HepG2 (cell line): ENCODE measurements around the gene NRL. TPM values are rescaled to one million over a fixed set of nuclear protein-coding genes. Genes with fewer than 3 reads are reported as not detected.

Experiments used
- ARID3A ChIP-seq: IDR thresholded peaks from 2 replicates; pipeline ENCODE4 v1.6.1; 2012; ENCODE audit warnings: low read depth, low read length, improper control_type of control experiment
- ATF6 ChIP-seq: sonication (generic); formaldehyde crosslinking; conservative IDR thresholded peaks from 2 replicates; pipeline ENCODE4 v1.4.0; 2020; ENCODE audit warnings: missing genetic modification reagents
- EHMT2 ChIP-seq: fragments of 200-600 bp; sonication (generic); IDR thresholded peaks from 2 replicates; pipeline ENCODE4 v1.7.0; 2017; ENCODE audit warnings: antibody characterized with exemption, low read depth, low read length, borderline replicate concordance
- EZH2 ChIP-seq: conservative IDR thresholded peaks from 2 replicates; pipeline ENCODE4 v1.6.1; 2012; ENCODE audit warnings: mild to moderate bottlenecking, low read depth, low read length, moderate library complexity
- HOXA5 ChIP-seq: sonication (generic); formaldehyde crosslinking; IDR thresholded peaks from 2 replicates; pipeline ENCODE4 v1.4.0; 2020; ENCODE audit warnings: missing genetic modification reagents
- JUNB ChIP-seq: sonication (generic); formaldehyde crosslinking; IDR thresholded peaks from 2 replicates; pipeline ENCODE4 v1.8.0; 2022; ENCODE audit warnings: missing genetic modification reagents, mild to moderate bottlenecking, borderline replicate concordance
- NFIC ChIP-seq: IDR thresholded peaks from 2 replicates; pipeline ENCODE4 v1.6.1; 2012; ENCODE audit warnings: mild to moderate bottlenecking, low read length, inconsistent platforms
- PITX1 ChIP-seq: sonication (generic); formaldehyde crosslinking; IDR thresholded peaks from 2 replicates; pipeline ENCODE4 v1.5.1; 2020; ENCODE audit warnings: mild to moderate bottlenecking, missing genetic modification reagents
- PPARG ChIP-seq: conservative IDR thresholded peaks from 2 replicates; pipeline ENCODE4 v1.6.1; 2016; ENCODE audit warnings: missing biosample characterization, missing genetic modification reagents
- RFX3 ChIP-seq: IDR thresholded peaks from 2 replicates; pipeline ENCODE4 v1.6.1; 2016; ENCODE audit warnings: missing biosample characterization, missing genetic modification reagents
- SIN3B ChIP-seq: fragments of 150-350 bp; IDR thresholded peaks from 2 replicates; pipeline ENCODE4 v1.6.1; 2014; ENCODE audit warnings: low read length
- SRF ChIP-seq: IDR thresholded peaks from 2 replicates; pipeline ENCODE4 v1.6.1; 2011; ENCODE audit warnings: mild to moderate bottlenecking, low read depth, low read length, moderate library complexity
- SRSF4 ChIP-seq: fragments of 200-400 bp; formaldehyde crosslinking; IDR thresholded peaks from one replicate; pipeline ENCODE4 v1.6.1; 2018; ENCODE audit warnings: mild to moderate bottlenecking, low read depth, low read length, moderate library complexity; ENCODE audit not compliant: poor library complexity, severe bottlenecking
- TFDP1 ChIP-seq: IDR thresholded peaks from 2 replicates; pipeline ENCODE4 v1.6.1; 2016; ENCODE audit warnings: missing compliant biosample characterization, missing genetic modification reagents, borderline replicate concordance
- ZMAT5 ChIP-seq: sonication (generic); formaldehyde crosslinking; IDR thresholded peaks from 2 replicates; pipeline ENCODE4 v1.5.0; 2020; ENCODE audit warnings: mild to moderate bottlenecking, low read depth, missing genetic modification reagents, borderline replicate concordance
- ZNF18 ChIP-seq: sonication (generic); formaldehyde crosslinking; IDR thresholded peaks from 2 replicates; pipeline ENCODE4 v1.8.0; 2022; ENCODE audit warnings: mild to moderate bottlenecking, missing genetic modification reagents; ENCODE audit not compliant: insufficient replicate concordance
- ZNF251 ChIP-seq: sonication (generic); formaldehyde crosslinking; IDR thresholded peaks from 2 replicates; pipeline ENCODE4 v1.9.0; 2021; ENCODE audit warnings: mild to moderate bottlenecking, missing genetic modification reagents
- ZNF414 ChIP-seq: sonication (generic); formaldehyde crosslinking; IDR thresholded peaks from 2 replicates; pipeline ENCODE4 v1.5.0; 2020; ENCODE audit warnings: missing genetic modification reagents
- ZNF557 ChIP-seq: sonication (generic); formaldehyde crosslinking; IDR thresholded peaks from 2 replicates; pipeline ENCODE4 v1.4.0; 2020; ENCODE audit warnings: missing genetic modification reagents
- ZNF777 ChIP-seq: sonication (generic); formaldehyde crosslinking; IDR thresholded peaks from 2 replicates; pipeline ENCODE4 v1.4.0; 2020; ENCODE audit warnings: missing genetic modification reagents
- ZNF891 ChIP-seq: sonication (generic); formaldehyde crosslinking; IDR thresholded peaks from 2 replicates; pipeline ENCODE4 v1.5.0; 2020; ENCODE audit warnings: mild to moderate bottlenecking, missing genetic modification reagents
- polyA plus RNA-seq, 8 experiments: library from polyadenylated mRNA; depleted of rRNA in 3 of 8; stranded (reverse) in 7 of 8; unstranded in 1 of 8; fragments of >200 nt; fragmentation: Illumina TruSeq in 4 of 8; extraction: Trizol in 4 of 8; gene quantifications; 2 replicates each; pipeline versions ENCODE4 v1.2.1 to v1.2.3, GENCODE V29; 2011 to 2016; ENCODE audit warnings: low read depth in 4 of 8, missing spikeins in 1 of 8, mixed read lengths in 1 of 8; ENCODE audit not compliant: insufficient read depth in 1 of 8
- total RNA-seq, 5 experiments: library from RNA; depleted of rRNA; stranded (reverse); fragments of >200 nt; fragmentation: Illumina TruSeq; extraction: Trizol; gene quantifications; 2 replicates each; pipeline ENCODE4 v1.2.3, GENCODE V29; 2016; ENCODE audit warnings: low read depth in 1 of 5

The NRL gene
- total and polyA plus RNA-seq, 2 of the 13 experiments (the other 11 are each of a cell fraction or from before 2014, with no cell fraction given), result 2.5 to 4.7 TPM

- no peak for TF ChIP-seq ZMAT5 (CRISPR knock-in tag)
- peak; percentile 59 for TF ChIP-seq ZNF18 (CRISPR knock-in tag)
- TF ChIP-seq RFX3 (CRISPR knock-in tag), result no peak
- 0 out of 2 replicates have a peak, but pooled peaks have one; percentile 88 for TF ChIP-seq EHMT2
- peak; percentile 97 for TF ChIP-seq HOXA5 (CRISPR knock-in tag)
- TF ChIP-seq ZNF251 (CRISPR knock-in tag), result no peak; the same call in 1 of the 2 replicates
- TF ChIP-seq PITX1 (CRISPR knock-in tag), result peak; percentile 65; the same call in 1 of the 2 replicates
- 0 out of 2 replicates have a peak, but pooled peaks have one; percentile 84 for TF ChIP-seq ZNF557 (CRISPR knock-in tag)
- TF ChIP-seq JUNB, result no peak
- TF ChIP-seq ZNF777, result peak; percentile 99
- no peak for TF ChIP-seq SRSF4
- TF ChIP-seq NFIC, result no peak
- TF ChIP-seq ARID3A, result no peak
- TF ChIP-seq ATF6 (CRISPR knock-in tag), result no peak
- TF ChIP-seq ZNF414 (CRISPR knock-in tag), result peak; percentile 73; the same call in 1 of the 2 replicates
- TF ChIP-seq TFDP1 (CRISPR knock-in tag), result peak; percentile 91
- TF ChIP-seq SRF, result no peak
- peak; percentile 58; the same call in 1 of the 2 replicates for TF ChIP-seq PPARG (CRISPR knock-in tag)
- TF ChIP-seq SIN3B, result no peak; the same call in 1 of the 2 replicates
- peak; percentile 43; the same call in 1 of the 2 replicates for TF ChIP-seq EZH2
- TF ChIP-seq ZNF891, result no peak; the same call in 1 of the 2 replicates
Observed at GRCh38 chr14:24051789-24052655, 62.7 kb downstream of the NRL start, which contains the start of gene CARMIL3 (continued).
